Sciatic nerve (tissue), 2 donors: ENCODE measurements around the gene SDR42E2. TPM values are rescaled to one million over a fixed set of nuclear protein-coding genes. Genes with fewer than 3 reads are reported as not detected.
"Not testable (repeated sequence)": the region's sequence is repeated elsewhere in the genome, so short reads cannot be mapped to it uniquely, and the experiment has no call there.

ENCODE experiments used
- ATAC-seq: fragments of 200-7000 bp; cut with Tn5 transposase; one replicate; pipeline ENCODE4 v1.9.1; 2020; ENCODE audit warnings: mild to moderate bottlenecking, moderate library complexity
- DNase-seq: peaks from one replicate; pipeline ENCODE4 v3.0.0-alpha.2; 2020; ENCODE audit warnings: low spot score
- intact Hi-C: fragments of 100-400 bp; cut with DNase I; formaldehyde crosslinking; loops from one replicate; pipeline ENCODE4 v1.14.2; 2022
- total RNA-seq: library from RNA; stranded (reverse); fragmentation: NEBNext Ultra II Directional; extraction: Animal tissue kit (Norgen Biotek cat#: 25700); gene quantifications from one replicate; pipeline ENCODE4 v1.2.1, GENCODE V29; 2021
- donor health status: DM: no; HTN: no; CAD: no.
- donor health status: DM: no; HTN: no; CAD: no.

SDR42E2 gene
- total RNA-seq, 1 donor from 2014 or later = not detected

- intact Hi-C loops = no loop called here
- DNase-seq (no peak), ATAC-seq (no peak)
Measured at GRCh38 chr16:22152316-22152715, 10.0 kb upstream of the SDR42E2 start.

GRCh38 chr16:22153078-22153477 lies 9.2 kb upstream of the SDR42E2 start:
- ATAC-seq, DNase-seq, intact Hi-C loops: not testable (repeated sequence)

GRCh38 chr16:22161401-22161800 lies 905 bp upstream of the SDR42E2 start:
- no peak for DNase-seq
- intact Hi-C loops = no loop called here
- no peak for ATAC-seq

DNA sequence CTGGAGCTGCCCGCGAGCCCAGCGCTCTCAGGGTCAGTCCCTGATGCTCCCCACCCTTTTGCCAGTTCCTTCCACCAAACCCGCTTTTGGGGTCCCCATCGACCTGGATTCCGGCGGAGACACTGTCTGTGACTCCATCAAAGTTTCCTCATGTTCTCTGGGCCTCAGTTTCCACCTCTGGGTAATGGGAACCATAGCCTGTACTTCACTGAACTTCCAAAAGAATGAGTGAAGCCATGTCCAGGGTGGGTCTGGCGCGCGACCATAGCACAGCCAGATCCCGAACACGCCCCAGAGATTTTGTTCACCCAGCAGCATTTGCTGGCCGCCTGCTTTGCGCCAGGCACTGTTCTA lies 327 bp downstream of the SDR42E2 start:
- no peak for ATAC-seq

DNA sequence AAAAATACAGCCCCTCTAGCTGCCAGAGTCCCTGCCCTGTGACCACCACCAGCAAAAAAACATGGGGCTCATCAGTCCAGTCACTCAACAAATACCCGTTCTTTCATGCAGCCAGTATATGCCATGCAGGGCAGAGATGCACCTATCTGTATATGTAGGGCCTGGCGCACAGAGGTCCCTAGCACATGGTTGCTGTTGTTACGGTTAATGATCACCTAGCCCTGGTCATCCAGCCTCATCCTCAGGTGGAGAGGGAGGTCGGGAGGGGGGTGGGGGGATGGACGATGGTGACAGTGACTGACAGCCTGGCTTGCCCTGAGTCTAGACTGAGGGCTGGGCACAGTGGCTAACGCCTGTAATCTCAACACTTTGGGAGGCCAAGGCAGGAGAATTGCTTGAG lies 1.5 kb downstream of the SDR42E2 start:
- DNase-seq (no peak), ATAC-seq (no peak)
- intact Hi-C loops = no loop called here

More for the DNA sequence above, 327 bp downstream of the SDR42E2 start:
- intact Hi-C loops = no loop called here
- DNase-seq = no peak

- DNase-seq = no peak
- no peak for ATAC-seq
Measured at GRCh38 chr16:22164482-22164881, 2.2 kb downstream of the SDR42E2 start.

DNA sequence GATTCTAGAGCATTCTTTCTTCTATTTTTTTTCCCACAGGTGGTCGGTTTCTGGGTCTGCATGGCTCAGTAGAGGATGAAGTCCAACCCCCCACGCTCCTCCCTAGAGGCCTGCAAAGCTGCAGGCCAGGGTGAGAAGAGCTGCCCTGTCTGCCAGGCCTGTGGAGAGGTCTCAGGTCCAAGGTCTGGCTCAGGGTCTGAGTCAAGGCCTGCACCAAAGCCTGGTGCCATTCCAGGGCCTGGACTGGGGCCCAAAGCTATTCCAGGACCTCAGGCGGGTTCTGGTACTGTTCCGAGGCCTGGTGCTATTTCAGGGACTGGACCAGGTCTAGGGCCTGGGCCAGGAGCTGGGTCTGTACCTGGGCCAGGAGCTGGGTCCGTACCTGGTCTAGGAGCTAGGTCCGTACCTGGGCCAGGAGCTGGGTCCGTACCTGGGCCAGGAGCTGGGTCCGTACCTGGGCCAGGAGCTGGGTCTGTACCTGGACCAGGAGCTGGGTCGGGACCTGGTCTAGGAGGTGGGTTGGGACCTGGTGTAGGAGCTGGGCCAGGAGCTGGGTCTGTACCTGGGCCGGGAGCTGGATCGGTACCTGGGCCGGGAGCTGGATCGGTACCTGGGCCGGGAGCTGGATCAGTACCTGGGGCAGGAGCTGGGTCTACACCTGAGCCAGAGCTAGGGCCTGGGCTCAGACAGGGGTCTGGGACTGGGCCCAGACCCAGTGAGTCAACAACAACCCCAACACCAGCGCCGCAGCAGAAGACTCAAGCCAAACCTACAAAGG lies 3.4 kb downstream of the SDR42E2 start:
- ATAC-seq (no peak), DNase-seq (no peak)
- intact Hi-C loops = no loop called here

More at GRCh38 chr16:22164482-22164881, 2.2 kb downstream of the SDR42E2 start:
- intact Hi-C loops = no loop called here

- intact Hi-C loops = no loop called here
- ATAC-seq = no peak
Measured at GRCh38 chr16:22171953-22172352, 9.6 kb downstream of the SDR42E2 start.

DNA sequence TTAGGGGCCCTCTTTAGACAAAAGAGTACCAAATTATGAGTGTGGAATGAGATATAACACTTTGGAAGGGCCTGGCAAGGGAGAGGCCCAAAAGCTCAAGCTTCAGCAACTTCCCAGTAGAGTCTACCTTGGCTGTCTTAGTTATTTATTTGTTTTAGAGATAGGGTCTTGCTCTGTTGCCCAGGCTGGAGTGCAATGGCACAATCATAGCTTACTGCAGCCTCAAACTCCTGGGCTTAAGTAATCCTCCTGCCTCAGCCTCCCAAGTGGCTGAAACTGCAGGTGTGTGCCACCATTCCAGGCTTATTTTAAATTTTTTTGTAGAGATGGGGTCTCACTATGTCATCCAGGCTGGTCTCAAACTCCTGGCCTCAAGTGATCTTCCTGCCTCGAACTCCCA lies 10.3 kb downstream of the SDR42E2 start:
- ATAC-seq, DNase-seq, intact Hi-C loops: not testable (repeated sequence)

More at GRCh38 chr16:22171953-22172352, 9.6 kb downstream of the SDR42E2 start:
- DNase-seq = no peak

GRCh38 chr16:22174642-22175041 lies 12.3 kb downstream of the SDR42E2 start:
- no peak for ATAC-seq
- intact Hi-C loops = no loop called here
- no peak for DNase-seq

GRCh38 chr16:22177968-22178930 lies 15.9 kb downstream of the SDR42E2 start:
- DNase-seq (no peak), ATAC-seq (no peak)
- intact Hi-C loops = no loop called here

- ATAC-seq (no peak), DNase-seq (no peak)
- intact Hi-C loops = no loop called here
Measured at GRCh38 chr16:22181426-22181825, 19.1 kb downstream of the SDR42E2 start.

DNA sequence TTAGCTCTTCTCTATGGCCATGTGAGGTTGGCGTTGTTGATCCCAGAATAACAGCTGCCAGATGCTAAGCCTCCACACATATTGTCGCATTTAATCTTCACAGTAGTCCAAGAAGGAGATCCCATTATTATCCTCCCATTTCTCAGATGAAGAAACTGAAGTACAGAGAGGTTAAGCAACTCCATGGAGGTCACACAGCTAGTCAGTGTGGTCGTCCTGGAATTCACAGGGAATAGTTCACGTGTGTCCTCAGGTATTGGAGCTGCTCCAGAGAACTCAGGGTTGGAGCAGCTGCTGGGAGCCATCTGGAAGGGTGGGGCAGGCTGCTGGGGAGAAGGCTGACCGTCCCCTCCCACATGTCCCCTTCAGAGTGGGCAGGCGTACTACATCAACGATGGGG lies 19.5 kb downstream of the SDR42E2 start:
- no peak for DNase-seq
- intact Hi-C loops = no loop called here
- no peak for ATAC-seq

GRCh38 chr16:22183335-22183734 lies 21.0 kb downstream of the SDR42E2 start:
- ATAC-seq = no peak
- intact Hi-C loops = no loop called here
- no peak for DNase-seq

- ATAC-seq = no peak
- no peak for DNase-seq
- intact Hi-C loops = no loop called here
Measured at GRCh38 chr16:22183901-22184614, 21.8 kb downstream of the SDR42E2 start.

- ATAC-seq (no peak), DNase-seq (no peak)
- intact Hi-C loops = no loop called here
Measured at GRCh38 chr16:22184615-22184968, 22.3 kb downstream of the SDR42E2 start.

DNA sequence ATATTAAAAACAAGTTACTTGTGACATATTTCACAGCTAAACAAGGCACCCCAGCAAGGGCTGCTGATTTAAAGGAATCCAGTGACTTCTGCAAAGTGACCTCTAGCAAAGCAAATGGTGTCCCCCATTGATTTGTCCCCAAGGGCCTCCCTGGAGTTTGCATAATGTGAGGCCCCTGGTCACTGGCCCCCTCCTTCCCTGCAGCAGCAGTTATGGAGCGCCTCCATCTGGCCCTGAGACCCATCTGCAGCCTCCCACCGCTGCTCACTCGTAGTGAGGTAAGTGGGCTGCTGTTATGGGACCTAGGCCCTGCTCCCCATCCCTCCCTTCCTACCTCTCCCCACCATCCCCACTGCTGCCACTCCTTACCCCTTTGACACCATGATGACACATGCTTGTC lies 24.2 kb downstream of the SDR42E2 start:
- no peak for DNase-seq
- ATAC-seq = no peak
- intact Hi-C loops = loop anchor here (5.0 kb wide), 1 partner anchor 189 kb away; no protein-coding TSS in a partner anchor

- DNase-seq (no peak), ATAC-seq (no peak)
- intact Hi-C loops = loop anchor here (5.0 kb wide), 1 partner anchor 191 kb away; no protein-coding TSS in a partner anchor
Measured at GRCh38 chr16:22188267-22188594, 25.9 kb downstream of the SDR42E2 start.
